HG03097 (cell line): ENCODE measurements around the gene BCL7A.
"Not testable (repeated sequence)": the region's sequence is repeated elsewhere in the genome, so short reads cannot be mapped to it uniquely, and the experiment has no call there.

Source experiments
- ATAC-seq: cut with Tn5 transposase; IDR thresholded peaks from one replicate; pipeline ENCODE4 v1.9.1; 2021; ENCODE audit not compliant: unreplicated experiment, low FRiP score

BCL7A gene

GRCh38 chr12:122021822-122022392 is at the start of gene BCL7A:
Gene BCL7A, plus strand, starts transcription at chr12:122021884. Its CDS starts 208 bp downstream, at chr12:122022092.
- no peak for ATAC-seq

GRCh38 chr12:121974026-121974985 is 47.4 kb upstream of the BCL7A start:
- ATAC-seq, result no peak

- no peak for ATAC-seq
Observed at GRCh38 chr12:121975021-121975420, 46.7 kb upstream of the BCL7A start.

- ATAC-seq, result no peak
Observed at GRCh38 chr12:121976950-121977349, 44.7 kb upstream of the BCL7A start.

GRCh38 chr12:121980191-121980891 is 41.3 kb upstream of the BCL7A start:
- ATAC-seq, result no peak

DNA sequence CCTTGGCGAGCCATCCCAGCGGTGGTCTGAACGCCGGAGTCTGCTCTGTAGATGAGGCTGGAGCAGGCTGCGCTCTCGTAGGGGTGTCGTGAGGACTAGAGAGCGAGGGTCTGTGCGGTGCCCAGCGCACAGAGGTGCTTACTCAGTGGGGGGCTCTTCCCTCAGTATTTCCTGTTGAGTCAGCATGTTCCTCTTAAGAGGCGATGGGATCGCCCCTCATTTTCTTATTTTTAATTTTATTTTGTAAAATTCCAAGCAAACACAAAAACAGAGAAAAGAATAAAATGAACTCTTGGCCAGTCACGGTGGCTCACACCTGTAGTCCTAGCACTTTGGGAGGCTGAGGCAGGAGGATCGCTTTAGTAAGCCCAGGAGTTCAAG is 40.8 kb upstream of the BCL7A start:
- ATAC-seq, result no peak

GRCh38 chr12:121981456-121981855 is 40.2 kb upstream of the BCL7A start:
- ATAC-seq, result no peak

- ATAC-seq, result no peak
Observed at GRCh38 chr12:121982950-121983349, 38.7 kb upstream of the BCL7A start.

- ATAC-seq, result no peak
Observed at GRCh38 chr12:121983536-121984210, 38.0 kb upstream of the BCL7A start.

DNA sequence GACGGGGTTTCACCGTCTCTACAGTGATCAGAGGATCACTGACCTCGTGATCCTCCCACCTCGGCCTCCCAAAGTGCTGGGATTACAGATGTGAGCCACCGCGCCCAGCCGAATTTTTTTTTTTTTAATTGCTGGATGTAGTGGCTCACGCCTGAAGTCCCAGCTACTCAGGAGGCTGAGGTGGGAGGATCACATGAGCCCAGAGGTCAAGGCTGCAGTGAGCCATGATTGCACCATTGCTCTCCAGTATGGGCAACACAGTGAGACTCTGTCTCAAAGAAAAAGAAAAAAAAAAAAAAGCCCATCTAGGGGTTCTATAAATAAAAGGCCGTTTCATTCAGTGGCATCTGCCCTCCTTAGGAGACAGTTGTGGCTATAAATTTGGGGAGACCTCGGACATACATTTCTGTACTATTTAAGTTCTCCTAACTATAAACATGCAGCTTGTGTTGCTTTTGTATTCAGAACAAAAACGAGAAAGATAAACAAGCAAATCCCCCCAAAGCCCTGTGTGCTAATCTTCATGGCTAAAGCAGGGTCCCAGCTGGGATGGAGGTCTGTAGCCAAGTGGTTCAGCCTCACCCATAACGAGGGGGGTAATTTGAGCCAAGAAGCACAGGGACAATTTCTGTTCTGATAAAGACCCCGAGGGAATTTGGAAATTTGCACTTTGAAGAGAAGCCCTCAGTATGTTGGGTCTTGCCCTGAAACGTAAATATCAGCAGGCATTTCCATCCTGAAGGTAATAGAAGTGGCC is 35.0 kb upstream of the BCL7A start:
- no peak for ATAC-seq

- not testable (repeated sequence) for ATAC-seq
Observed at GRCh38 chr12:121988519-121988918, 33.2 kb upstream of the BCL7A start.

- ATAC-seq, result no peak
Observed at GRCh38 chr12:121989276-121990113, 32.2 kb upstream of the BCL7A start.

DNA sequence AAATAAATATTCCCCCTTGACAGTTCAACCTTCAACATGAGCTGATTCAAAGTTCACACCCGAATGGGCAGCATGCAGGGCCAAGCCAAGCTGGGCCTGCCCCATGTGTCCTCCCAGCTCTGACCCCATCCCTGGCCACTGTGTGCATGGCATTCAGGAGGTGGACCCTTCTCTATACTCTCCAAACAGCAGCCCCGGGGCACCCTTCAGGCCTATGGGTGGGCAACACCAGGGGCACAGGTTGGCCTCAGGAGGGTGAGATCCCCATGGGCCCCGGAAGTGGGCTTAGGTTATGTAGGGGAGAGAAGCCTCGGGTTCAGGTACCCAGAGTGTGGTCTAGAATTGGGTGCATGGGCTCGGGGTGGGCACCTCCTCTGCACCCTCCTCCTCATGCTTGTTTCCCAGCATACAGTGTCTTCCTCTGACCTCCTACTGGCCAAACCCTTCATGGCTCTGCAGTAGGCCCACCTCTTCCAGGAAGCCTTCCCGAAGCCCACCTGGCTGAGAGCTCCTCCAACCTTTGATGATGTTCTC is 31.5 kb upstream of the BCL7A start:
- ATAC-seq, result no peak

GRCh38 chr12:121990692-121991603 is 30.7 kb upstream of the BCL7A start:
- peak; percentile 58 for ATAC-seq

GRCh38 chr12:121992059-121992879 is 29.4 kb upstream of the BCL7A start:
- ATAC-seq, result peak; percentile 60

GRCh38 chr12:121996050-121996944 is 25.4 kb upstream of the BCL7A start:
- no peak for ATAC-seq
